H1 (cell line): ENCODE measurements around the gene COL2A1. TPM values are rescaled to one million over a fixed set of nuclear protein-coding genes. Genes with fewer than 3 reads are reported as not detected.

Experiments used
- CTCF ChIA-PET: fragments of 300-600 bp; sonication (Branson Sonifier 250); formaldehyde crosslinking; loops from one replicate; lab custom pipeline; 2021; ENCODE audit not compliant: partially characterized antibody; lab: Charles Lee
- POLR2A ChIA-PET: fragments of 300-600 bp; sonication (Branson Sonifier 250); formaldehyde crosslinking; loops from one replicate; lab custom pipeline; 2021; ENCODE audit warnings: inconsistent platforms; ENCODE audit not compliant: partially characterized antibody; lab: Charles Lee
- DNase-seq, 2 experiments: peaks; one replicate each; pipeline versions ENCODE4 v3.0.0 to v3.0.0-alpha.2; 2010 to 2022; ENCODE audit warnings: low spot score in 2 of 2, low read depth in 1 of 2, mixed read lengths in 1 of 2
- FAIRE-seq: peaks from 2 replicates; lab custom pipeline; 2011; peaks lifted over from hg19 to GRCh38; lab: Jason Lieb, UNC
- H2AFZ ChIP-seq: 2 replicates; pipeline ENCODE4 v1.8.1; 2012; ENCODE audit warnings: low read length, inconsistent platforms
- H2AK5ac ChIP-seq: 2 replicates; pipeline ENCODE4 v1.6.1; 2013; ENCODE audit warnings: low read depth, low read length
- H2BK120ac ChIP-seq: replicated peaks from 2 replicates; pipeline ENCODE3; 2013; ENCODE audit warnings: low read depth, low read length, inconsistent platforms
- H2BK12ac ChIP-seq: 2 replicates; pipeline ENCODE4 v1.6.1; 2013; ENCODE audit warnings: low read depth, low read length
- H2BK15ac ChIP-seq: 2 replicates; pipeline ENCODE4 v1.6.1; 2013; ENCODE audit warnings: low read length
- H2BK20ac ChIP-seq: 2 replicates; pipeline ENCODE4 v1.6.1; 2013; ENCODE audit warnings: low read length
- H2BK5ac ChIP-seq: 2 replicates; pipeline ENCODE4 v1.6.1; 2013; ENCODE audit warnings: low read depth, low read length
- H3K14ac ChIP-seq: 2 replicates; pipeline ENCODE4 v1.6.1; 2013; ENCODE audit warnings: inconsistent platforms; ENCODE audit not compliant: insufficient read length
- H3K18ac ChIP-seq: 2 replicates; pipeline ENCODE4 v1.6.1; 2013; ENCODE audit warnings: low read length; ENCODE audit errors: extremely low read depth
- H3K23ac ChIP-seq: 2 replicates; pipeline ENCODE4 v1.6.1; 2013; ENCODE audit warnings: inconsistent platforms; ENCODE audit not compliant: insufficient read length
- H3K23me2 ChIP-seq: 2 replicates; pipeline ENCODE4 v1.6.1; 2013; ENCODE audit warnings: low read depth, low read length
- H3K27ac ChIP-seq: 2 replicates; pipeline ENCODE4 v1.6.1; 2011; ENCODE audit warnings: low read depth, low read length, inconsistent platforms
- H3K27me3 ChIP-seq, 4 experiments: replicated peaks in 1 of 4; 1 replicate in 1 of 4; 2 replicates in 3 of 4; pipeline versions ENCODE4 v1.6.1 to v1.8.1; 2011 to 2013; ENCODE audit warnings: low read length in 3 of 4, mild to moderate bottlenecking in 3 of 4, inconsistent platforms in 2 of 4, mixed read lengths in 2 of 4, moderate library complexity in 1 of 4; ENCODE audit not compliant: control insufficient read depth in 3 of 4, insufficient read depth in 3 of 4; ENCODE audit errors: extremely low read depth in 1 of 4
- H3K36me3 ChIP-seq, 4 experiments: 2 replicates each; pipeline versions ENCODE4 v1.6.1 to v1.8.1; 2011 to 2013; ENCODE audit warnings: mild to moderate bottlenecking in 4 of 4, low read length in 3 of 4, moderate library complexity in 2 of 4, control low read depth in 1 of 4, inconsistent platforms in 1 of 4; ENCODE audit not compliant: insufficient read depth in 4 of 4, control insufficient read depth in 2 of 4
- H3K4ac ChIP-seq: replicated peaks from 2 replicates; pipeline ENCODE3; 2013; ENCODE audit warnings: low read length, low read depth, mixed read lengths, inconsistent platforms; ENCODE audit not compliant: insufficient read length
- H3K4me1 ChIP-seq, 4 experiments: replicated peaks in 1 of 4; 1 replicate in 1 of 4; 2 replicates in 3 of 4; pipeline versions ENCODE4 v1.6.1 to v1.8.1; 2011 to 2013; ENCODE audit warnings: low read length in 3 of 4, inconsistent platforms in 2 of 4, mixed read lengths in 1 of 4; ENCODE audit not compliant: insufficient read depth in 4 of 4, control insufficient read depth in 3 of 4
- H3K4me2 ChIP-seq, 2 experiments: 2 replicates each; pipeline versions ENCODE4 v1.6.1 to v1.8.1; 2011 to 2013; ENCODE audit warnings: low read depth in 2 of 2, low read length in 2 of 2, control low read depth in 1 of 2, inconsistent platforms in 1 of 2, mild to moderate bottlenecking in 1 of 2; ENCODE audit not compliant: insufficient read depth in 1 of 2
- H3K4me3 ChIP-seq, 4 experiments: fragments of 200-600, 300-600 bp in 1 of 4; sonication (generic), shearing (Covaris generic), sonication (Bioruptor Twin) in 1 of 4; 2 replicates each; pipeline versions ENCODE4 v1.5.1 to v1.8.1; 2011 to 2016; ENCODE audit warnings: low read length in 4 of 4, low read depth in 3 of 4, control low read depth in 2 of 4, inconsistent platforms in 2 of 4, mild to moderate bottlenecking in 2 of 4, mixed read lengths in 1 of 4, moderate library complexity in 1 of 4; ENCODE audit not compliant: insufficient read depth in 2 of 4; ENCODE audit errors: extremely low read depth in 1 of 4
- H3K56ac ChIP-seq: replicated peaks from 2 replicates; pipeline ENCODE3; 2013; ENCODE audit warnings: low read depth, mild to moderate bottlenecking, mixed read lengths, low read length, inconsistent platforms; ENCODE audit not compliant: insufficient read length
- H3K79me1 ChIP-seq: 2 replicates; pipeline ENCODE4 v1.6.1; 2013; ENCODE audit warnings: low read depth, low read length, control low read depth
- H3K79me2 ChIP-seq, 2 experiments: 2 replicates each; pipeline versions ENCODE4 v1.6.1 to v1.8.1; 2012 to 2013; ENCODE audit warnings: low read length in 2 of 2, mild to moderate bottlenecking in 2 of 2, inconsistent platforms in 1 of 2; ENCODE audit not compliant: insufficient read depth in 2 of 2, control insufficient read depth in 1 of 2
- H3K9ac ChIP-seq, 4 experiments: replicated peaks in 1 of 4; 1 replicate in 1 of 4; 2 replicates in 3 of 4; pipeline versions ENCODE4 v1.6.1 to v1.8.1; 2011 to 2013; ENCODE audit warnings: low read depth in 3 of 4, low read length in 3 of 4, control low read depth in 2 of 4, mild to moderate bottlenecking in 2 of 4, moderate library complexity in 2 of 4, inconsistent platforms in 1 of 4; ENCODE audit errors: extremely low read depth in 1 of 4
- H3K9me3 ChIP-seq, 2 experiments: 2 replicates each; pipeline versions ENCODE4 v1.6.1 to v1.8.1; 2012 to 2013; ENCODE audit warnings: mild to moderate bottlenecking in 2 of 2, moderate library complexity in 2 of 2, control low read depth in 1 of 2, inconsistent platforms in 1 of 2, low read depth in 1 of 2, low read length in 1 of 2, mixed read lengths in 1 of 2; ENCODE audit not compliant: insufficient read depth in 2 of 2
- H4K20me1 ChIP-seq, 2 experiments: replicated peaks in 1 of 2; 2 replicates each; pipeline versions ENCODE3 to v1.8.1; 2011 to 2013; ENCODE audit warnings: inconsistent platforms in 2 of 2, low read length in 2 of 2, mild to moderate bottlenecking in 1 of 2; ENCODE audit not compliant: insufficient read depth in 2 of 2, control insufficient read depth in 1 of 2
- H4K5ac ChIP-seq: 2 replicates; pipeline ENCODE4 v1.6.1; 2013; ENCODE audit warnings: low read length, low read depth, mixed read lengths, inconsistent platforms; ENCODE audit not compliant: insufficient read length
- H4K8ac ChIP-seq: 2 replicates; pipeline ENCODE4 v1.8.0; 2013; ENCODE audit warnings: mild to moderate bottlenecking, moderate library complexity, low read length, inconsistent platforms; ENCODE audit not compliant: insufficient read depth; ENCODE audit errors: extremely low read depth
- H4K91ac ChIP-seq: replicated peaks from 2 replicates; pipeline ENCODE3; 2013; ENCODE audit warnings: low read length, mixed read lengths, inconsistent platforms; ENCODE audit not compliant: insufficient read length
- EZH2 ChIP-seq: fragments of 200-600 bp; sonication (generic); IDR thresholded peaks from 2 replicates; pipeline ENCODE4 v1.7.1; 2012; ENCODE audit warnings: low read depth, mild to moderate bottlenecking, moderate library complexity, low read length, inconsistent platforms; ENCODE audit not compliant: severe bottlenecking
- WGBS, 2 experiments: shearing (Covaris generic) in 1 of 2; methylation state at CpG; one replicate each; pipeline versions ENCODE4 v1.1.6 to v1.1.7; 2013 to 2015; ENCODE audit warnings: low lambda C conversion rate in 2 of 2, mixed read lengths in 2 of 2, inconsistent platforms in 1 of 2, low coverage in 1 of 2, missing lambda C conversion rate in 1 of 2; ENCODE audit not compliant: insufficient replicate concordance in 2 of 2, insufficient coverage in 1 of 2, insufficient read length in 1 of 2; ENCODE audit errors: extremely low coverage in 1 of 2, missing lambda C conversion rate in 1 of 2; 5-methylcytosine and 5-hydroxymethylcytosine counted together
- polyA plus RNA-seq, 7 experiments: library from polyadenylated mRNA; depleted of rRNA in 3 of 7; stranded (reverse) in 5 of 7; unstranded in 2 of 7; fragments of >200 nt in 5 of 7; fragments of 200-250 nt in 2 of 7; gene quantifications; 1 replicate in 5 of 7; 2 replicates in 1 of 7; 4 replicates in 1 of 7; pipeline versions ENCODE4 v1.2.1 to v1.2.3, GENCODE V29; 2011 to 2013; ENCODE audit warnings: missing spikeins in 2 of 7, mixed read lengths in 2 of 7
- total RNA-seq: library from RNA; stranded (reverse); fragmentation: NEBNext Ultra II Directional; extraction: Animal tissue kit (Norgen Biotek cat#: 25700); gene quantifications from 2 replicates; pipeline ENCODE4 v1.2.1, GENCODE V29; 2021

Gene COL2A1
- total and polyA plus RNA-seq, 2 of the 8 experiments (the other 6 are each of a cell fraction or from before 2014, with no cell fraction given), result 4.2 to 14.6 TPM

GRCh38 chr12:47967461-47968321 is 36.6 kb downstream of the COL2A1 start:
- H3K23ac ChIP-seq, result no peak overlapping the region
- H2AFZ ChIP-seq, result no peak overlapping the region
- H3K23me2 ChIP-seq, result peaks cover 6% of the 10 kb centered on the region; the same call in 1 of the 2 replicates
- DNase-seq (no peak), FAIRE-seq (no peak)
- H3K18ac ChIP-seq, result no peak overlapping the region
- no peak overlapping the region for H4K5ac ChIP-seq
- no peak overlapping the region for H3K4me3 ChIP-seq
- H4K8ac ChIP-seq, result no peak overlapping the region
- CTCF ChIA-PET, result interaction anchor here (0.6 to 1.2 kb wide), 6 partner anchors 19 to 95 kb away, joined by 3 to 4 read pairs (median 4); partner anchors contain the start of gene VDR
- no peak overlapping the region for H2BK20ac ChIP-seq
- no peak overlapping the region for H2BK5ac ChIP-seq
- no peak overlapping the region for H3K9ac ChIP-seq
- no peak overlapping the region for H3K56ac ChIP-seq
- peaks cover 1 to 20% (median 13%) of the 10 kb centered on the region in 4 experiments for H3K27me3 ChIP-seq
- no peaks in the 10 kb centered on the region; the same call in 1 of the 2 replicates for H3K79me1 ChIP-seq
- H3K27ac ChIP-seq, result no peak overlapping the region
- H3K36me3 ChIP-seq, result no peaks in the 10 kb centered on the region
- no peaks in the 10 kb centered on the region for H3K79me2 ChIP-seq
- no peaks in the 10 kb centered on the region for H4K20me1 ChIP-seq
- H3K4ac ChIP-seq, result no peak overlapping the region
- TF ChIP-seq EZH2, result no peak
- H3K9me3 ChIP-seq, result no peaks in the 10 kb centered on the region
- H3K14ac ChIP-seq, result no peak overlapping the region
- H3K4me2 ChIP-seq, result no peak overlapping the region
- no peak overlapping the region for H4K91ac ChIP-seq
- H2AK5ac ChIP-seq, result no peak overlapping the region
- POLR2A ChIA-PET, result interaction anchor here (0.7 to 1.1 kb wide), 2 partner anchors 11 to 12 kb away, joined by 3 to 5 read pairs; no protein-coding TSS in a partner anchor
- no peak overlapping the region for H2BK15ac ChIP-seq
- H3K4me1 ChIP-seq, result peaks cover 0 to 7% (median under 1%) of the 10 kb centered on the region in 4 experiments; a peak in 4 of 7 replicates
- H2BK120ac ChIP-seq, result no peak overlapping the region
- no peak overlapping the region for H2BK12ac ChIP-seq
- 73% methylated on average over 5 of the region's 5 CpGs; no CpG with 5 or more reads in 1 of the 2 experiments for WGBS, 2 experiments
